Measurements from ENCODE around the gene TARDBP.
"Not testable (repeated sequence)": the region's sequence is repeated elsewhere in the genome, so short reads cannot be mapped to it uniquely, and the experiment has no call there.

TARDBP gene

DNA sequence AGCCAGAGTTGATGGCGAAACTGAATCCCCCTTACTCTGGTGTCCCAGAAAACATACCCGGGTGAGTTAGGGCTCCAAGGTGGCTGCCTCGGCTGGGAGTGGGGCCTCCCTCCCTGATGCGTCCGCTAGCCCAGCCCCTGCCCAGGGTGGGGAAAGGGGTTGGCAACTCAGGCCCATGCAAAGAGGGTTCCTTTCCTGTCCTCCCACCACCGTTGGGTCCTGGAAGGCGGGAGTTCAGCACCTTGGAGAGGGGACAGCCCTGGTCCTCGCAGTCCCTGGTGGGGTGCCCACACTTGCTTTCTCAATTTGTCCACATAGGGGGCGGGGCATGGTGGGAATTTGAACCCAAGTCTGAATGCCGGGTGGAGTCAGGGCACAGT, 41.3 kb downstream of the TARDBP start:
- in situ Hi-C loops (cut with HindIII; ENCODE audit: low pct_ligation_motif_present, low pct_unique_long_range_greater_than_20kb, low sequenced_read_pairs), result no loop called here
- peak; percentile 9 for DNase-seq

GRCh38 chr1:11054181-11054580, 41.7 kb downstream of the TARDBP start:
- in situ Hi-C loops (cut with HindIII; ENCODE audit: low pct_ligation_motif_present, low pct_unique_long_range_greater_than_20kb, low sequenced_read_pairs), result no loop called here
- no peak for DNase-seq

DNA sequence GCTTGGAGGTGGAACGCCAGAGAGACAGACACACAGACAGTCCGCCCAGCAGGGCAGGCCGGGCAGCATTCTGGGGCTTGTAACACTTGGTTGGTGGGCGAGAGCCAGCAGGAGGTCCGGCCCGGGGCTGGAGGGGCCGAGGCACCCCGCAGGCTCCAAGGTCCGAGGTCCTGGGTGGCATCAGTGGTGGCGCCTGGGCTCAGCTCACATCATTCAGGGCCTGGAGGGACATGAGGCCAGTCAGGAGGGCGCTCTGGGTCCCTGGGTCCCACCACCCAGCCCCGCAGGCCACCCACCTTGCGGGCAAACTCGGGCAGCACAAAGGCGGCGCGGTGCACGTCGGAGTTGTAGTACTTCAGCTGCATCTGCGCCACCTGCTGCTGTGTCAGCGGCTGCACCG, 42.2 kb downstream of the TARDBP start:
- DNase-seq, result no peak
- in situ Hi-C loops (cut with HindIII; ENCODE audit: low pct_ligation_motif_present, low pct_unique_long_range_greater_than_20kb, low sequenced_read_pairs), result no loop called here

GRCh38 chr1:11055676-11056075, 43.2 kb downstream of the TARDBP start:
- in situ Hi-C loops (cut with HindIII; ENCODE audit: low pct_ligation_motif_present, low pct_unique_long_range_greater_than_20kb, low sequenced_read_pairs), result no loop called here
- no peak for DNase-seq

DNA sequence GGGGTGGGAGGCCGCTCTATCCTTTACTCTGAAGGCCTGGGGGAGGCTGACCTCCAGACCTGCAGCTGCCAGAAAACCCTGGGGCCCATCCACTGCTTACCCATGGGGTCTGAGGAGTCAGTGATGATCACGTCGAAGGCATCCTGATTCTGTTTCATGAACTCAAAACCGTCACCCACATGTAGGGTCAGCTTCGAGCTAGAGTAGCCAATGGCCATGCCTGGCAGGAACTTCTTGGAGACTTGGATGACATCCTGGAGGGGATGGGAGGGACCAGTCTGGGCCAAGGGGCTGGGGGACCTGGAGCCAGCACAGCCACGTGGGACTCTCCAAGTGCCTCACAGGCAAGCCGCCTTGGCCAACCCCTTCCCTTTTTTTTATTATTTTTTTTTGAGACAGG, 44.0 kb downstream of the TARDBP start:
- no peak for DNase-seq
- in situ Hi-C loops (cut with HindIII; ENCODE audit: low pct_ligation_motif_present, low pct_unique_long_range_greater_than_20kb, low sequenced_read_pairs), result no loop called here

- no peak for DNase-seq
- in situ Hi-C loops (cut with HindIII; ENCODE audit: low pct_ligation_motif_present, low pct_unique_long_range_greater_than_20kb, low sequenced_read_pairs), result no loop called here
These were observed 45.0 kb downstream of the TARDBP start for GRCh38 chr1:11057477-11057876.

GRCh38 chr1:11058026-11058425, 45.6 kb downstream of the TARDBP start:
- in situ Hi-C loops (cut with HindIII; ENCODE audit: low pct_ligation_motif_present, low pct_unique_long_range_greater_than_20kb, low sequenced_read_pairs), result no loop called here
- no peak for DNase-seq

DNA sequence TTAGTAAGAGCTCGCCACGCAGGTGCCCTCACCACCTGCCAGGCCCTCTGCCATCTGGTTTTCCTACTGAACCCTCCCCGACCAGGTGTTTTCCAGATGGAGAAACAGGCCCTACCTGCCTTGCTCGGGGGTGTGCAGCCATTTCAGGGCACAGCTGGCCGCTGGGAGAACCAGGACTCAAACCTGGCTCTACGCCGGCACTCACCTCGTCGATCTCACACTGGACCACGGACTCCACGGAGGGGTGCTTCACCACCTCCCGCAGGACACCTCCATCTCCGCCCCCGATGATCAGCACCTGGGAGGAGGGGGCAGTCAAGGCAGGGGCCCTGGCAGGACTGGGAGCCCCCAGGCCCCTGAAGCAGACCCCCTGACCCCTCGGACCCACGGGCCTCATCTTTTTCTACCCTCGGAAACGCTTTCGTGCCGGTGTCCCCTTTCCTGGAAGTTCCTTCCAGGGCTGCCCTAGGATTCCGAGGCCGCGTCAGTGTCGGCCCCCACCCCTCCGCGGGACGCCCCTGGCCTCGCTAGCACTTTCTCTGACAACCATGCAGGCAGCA, 46.2 kb downstream of the TARDBP start:
- DNase-seq, result no peak
- in situ Hi-C loops (cut with HindIII; ENCODE audit: low pct_ligation_motif_present, low pct_unique_long_range_greater_than_20kb, low sequenced_read_pairs), result no loop called here

- peak; percentile 4 for DNase-seq
- in situ Hi-C loops (cut with HindIII; ENCODE audit: low pct_ligation_motif_present, low pct_unique_long_range_greater_than_20kb, low sequenced_read_pairs), result no loop called here
These were observed 46.9 kb downstream of the TARDBP start for GRCh38 chr1:11059155-11059967.

GRCh38 chr1:11059968-11060830, 47.7 kb downstream of the TARDBP start, which contains the start of gene SRM:
TSS of gene SRM (minus strand) at chr1:11060018. CDS start at chr1:11059943, 75 bp downstream.
- DNase-seq, result peak; percentile 89
- in situ Hi-C loops (cut with HindIII; ENCODE audit: low pct_ligation_motif_present, low pct_unique_long_range_greater_than_20kb, low sequenced_read_pairs), result no loop called here

DNA sequence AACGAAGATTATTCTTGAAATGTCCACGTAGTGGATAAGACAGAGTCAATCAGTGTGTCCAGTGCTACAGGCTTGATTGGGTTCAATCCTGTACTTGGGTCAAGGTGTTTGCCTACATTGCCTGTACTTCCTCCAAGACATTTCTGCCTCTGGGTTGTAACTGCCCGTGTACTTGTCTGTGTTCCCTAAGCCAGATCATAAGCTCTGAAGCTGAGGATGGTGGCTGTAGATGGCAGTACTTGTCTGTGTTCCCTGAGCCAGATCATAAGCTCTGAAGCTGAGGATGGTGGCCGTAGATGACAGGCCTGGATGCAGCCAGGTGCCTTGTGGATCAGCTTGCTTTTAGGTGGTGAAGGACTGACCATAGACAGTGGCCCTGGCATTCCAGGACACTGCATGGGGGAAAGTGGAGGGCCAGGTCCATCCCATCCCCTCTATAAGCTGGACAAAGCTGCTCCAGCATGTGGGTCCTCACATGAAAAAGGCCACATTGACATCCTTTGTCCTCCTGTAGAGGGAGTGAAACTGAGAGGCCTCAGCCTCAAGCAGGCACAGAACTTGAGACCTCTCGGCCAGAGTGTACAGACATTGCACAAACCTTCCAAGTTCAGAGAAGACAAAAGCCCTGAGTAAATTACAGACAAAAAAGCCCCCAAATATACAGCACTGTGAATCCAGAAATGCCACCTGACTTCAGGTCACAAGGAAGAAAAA, 49.4 kb downstream of the TARDBP start:
- DNase-seq, result no peak
- in situ Hi-C loops (cut with HindIII; ENCODE audit: low pct_ligation_motif_present, low pct_unique_long_range_greater_than_20kb, low sequenced_read_pairs), result no loop called here

- DNase-seq, result no peak
- in situ Hi-C loops (cut with HindIII; ENCODE audit: low pct_ligation_motif_present, low pct_unique_long_range_greater_than_20kb, low sequenced_read_pairs), result no loop called here
These were observed 50.5 kb downstream of the TARDBP start for GRCh38 chr1:11062965-11063401.

- DNase-seq; in situ Hi-C loops (cut with HindIII; ENCODE audit: low pct_ligation_motif_present, low pct_unique_long_range_greater_than_20kb, low sequenced_read_pairs): not testable (repeated sequence)
These were observed 51.6 kb downstream of the TARDBP start for GRCh38 chr1:11063937-11064537.

DNA sequence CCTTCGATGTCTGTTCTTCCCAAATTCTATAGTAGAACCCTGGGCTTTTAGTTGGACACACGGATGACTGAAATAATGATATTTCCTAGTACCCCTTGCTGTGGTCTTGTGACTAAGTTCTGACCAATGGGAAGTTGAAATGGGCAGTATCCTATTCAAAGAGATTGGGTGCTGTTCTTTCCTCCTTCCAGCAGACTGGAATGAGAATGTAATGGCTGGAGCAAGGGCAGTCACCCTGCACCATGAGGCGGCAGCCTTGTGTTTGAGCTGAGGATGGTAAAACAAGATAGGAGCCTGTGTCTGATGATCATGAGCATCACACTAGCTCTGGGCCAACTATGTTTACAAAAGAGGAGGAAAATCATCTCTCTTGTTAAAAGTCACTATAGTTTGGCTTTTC, 52.5 kb downstream of the TARDBP start:
- DNase-seq, result no peak
- in situ Hi-C loops (cut with HindIII; ENCODE audit: low pct_ligation_motif_present, low pct_unique_long_range_greater_than_20kb, low sequenced_read_pairs), result no loop called here

- in situ Hi-C loops (cut with HindIII; ENCODE audit: low pct_ligation_motif_present, low pct_unique_long_range_greater_than_20kb, low sequenced_read_pairs), result no loop called here
- DNase-seq, result no peak
These were observed 53.3 kb downstream of the TARDBP start for GRCh38 chr1:11065796-11066195.

DNA sequence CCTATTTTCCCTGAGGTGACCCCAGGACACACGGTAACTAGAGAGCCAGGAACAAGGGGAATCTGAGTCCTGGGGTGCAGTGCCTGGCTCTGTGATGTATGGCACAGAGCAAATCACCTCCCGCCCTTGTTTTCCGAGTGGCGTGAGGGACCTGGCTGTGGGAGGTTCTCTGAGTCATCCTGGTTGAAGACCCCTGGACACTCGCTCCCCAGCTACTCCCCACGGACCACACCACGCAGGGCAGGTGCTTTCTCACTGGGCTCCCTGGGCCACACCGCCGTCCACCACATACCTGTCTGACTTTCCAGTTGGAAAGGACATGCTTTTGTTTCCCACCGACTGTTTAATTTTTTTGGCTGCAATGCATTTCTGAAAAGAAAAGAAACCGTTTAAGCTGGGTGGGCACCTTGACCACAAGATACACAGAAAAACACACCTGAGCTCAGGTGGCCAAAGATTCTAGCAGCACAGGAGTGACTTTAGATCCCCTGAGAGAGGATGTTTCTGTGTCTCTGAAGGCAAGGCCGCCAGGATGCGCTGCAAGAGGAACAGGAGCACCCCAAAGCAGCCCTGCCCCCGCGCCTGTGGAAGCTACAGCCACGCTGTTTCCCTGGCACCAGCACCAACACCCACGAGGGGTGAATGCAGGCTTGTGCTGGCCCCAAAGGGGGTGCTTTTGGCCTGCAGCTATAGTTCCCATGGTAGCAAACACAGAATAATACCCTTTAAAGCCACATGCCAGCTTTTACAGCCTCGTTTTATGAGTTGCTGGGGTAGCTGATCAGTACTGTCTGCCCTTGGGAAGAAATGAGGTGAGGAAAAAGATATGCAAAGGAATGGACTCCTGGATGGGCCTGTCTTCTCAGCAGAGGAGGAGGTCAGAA, 55.5 kb downstream of the TARDBP start:
- in situ Hi-C loops (cut with HindIII; ENCODE audit: low pct_ligation_motif_present, low pct_unique_long_range_greater_than_20kb, low sequenced_read_pairs), result no loop called here
- DNase-seq, result no peak

DNA sequence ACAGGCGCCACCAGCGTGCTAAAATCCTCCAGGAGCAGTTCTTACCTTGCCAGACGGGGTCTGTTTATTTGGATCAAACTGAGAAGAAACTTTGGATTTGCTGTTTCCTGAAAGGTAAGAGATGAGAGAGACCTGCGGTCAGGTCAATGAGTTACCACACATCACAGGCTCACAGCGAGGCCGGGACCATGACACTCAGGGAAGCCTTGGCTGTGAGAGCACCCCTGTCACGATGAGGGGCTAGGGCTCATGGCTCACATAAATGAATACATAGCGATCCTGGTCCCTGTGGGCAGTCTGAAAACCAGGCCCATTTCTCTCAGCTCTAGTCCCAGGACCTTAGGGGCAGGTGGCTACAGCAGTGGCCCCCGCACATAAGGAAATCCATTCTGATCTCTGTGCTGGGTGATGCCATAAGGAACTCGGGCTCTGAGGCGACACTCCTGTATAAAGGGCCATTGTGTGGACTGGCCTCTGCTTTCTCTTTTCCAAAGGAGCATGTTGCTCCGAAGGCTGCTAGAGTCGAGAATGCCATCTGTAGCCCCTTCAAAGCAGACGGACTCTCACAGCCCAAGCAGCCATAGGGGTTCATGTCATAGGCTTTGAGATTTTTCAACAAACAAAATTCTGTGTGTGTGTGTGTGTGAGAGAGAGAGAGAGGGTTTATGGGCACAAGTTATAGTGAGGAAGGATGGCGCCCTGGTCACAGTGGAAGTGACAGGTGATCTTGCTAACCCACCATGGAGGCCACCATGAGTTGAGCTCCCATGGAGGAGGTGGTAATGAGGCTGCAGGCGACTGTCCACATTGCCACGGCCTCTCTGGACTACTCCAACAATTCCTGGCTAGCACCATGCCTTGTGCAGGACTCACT, 56.4 kb downstream of the TARDBP start:
- DNase-seq, result no peak
- in situ Hi-C loops (cut with HindIII; ENCODE audit: low pct_ligation_motif_present, low pct_unique_long_range_greater_than_20kb, low sequenced_read_pairs), result no loop called here
